HEK293T (cell line): ENCODE results near the gene ALAS2.

ENCODE experiments used
- ARNT ChIP-seq: fragments of 450-650 bp; IDR thresholded peaks from 2 replicates; pipeline ENCODE4 v1.6.1; 2017; ENCODE audit warnings: mild to moderate bottlenecking
- BHLHE40 ChIP-seq: fragments of 450-650 bp; IDR thresholded peaks from 2 replicates; pipeline ENCODE4 v1.6.1; 2016; ENCODE audit warnings: mild to moderate bottlenecking, moderate library complexity, borderline replicate concordance
- ELF4 ChIP-seq: fragments of 450-650 bp; IDR thresholded peaks from 2 replicates; pipeline ENCODE4 v1.6.1; 2017; ENCODE audit warnings: antibody characterized with exemption
- FOXA1 ChIP-seq: fragments of 450-650 bp; IDR thresholded peaks from 2 replicates; pipeline ENCODE4 v1.6.1; 2016; ENCODE audit warnings: mild to moderate bottlenecking
- FOXK2 ChIP-seq: fragments of 450-650 bp; IDR thresholded peaks from 2 replicates; pipeline ENCODE4 v1.6.1; 2016; ENCODE audit warnings: mild to moderate bottlenecking
- FOXM1 ChIP-seq: fragments of 450-650 bp; IDR thresholded peaks from 2 replicates; pipeline ENCODE4 v1.6.1; 2017; ENCODE audit warnings: mild to moderate bottlenecking, borderline replicate concordance
- L3MBTL2 ChIP-seq: fragments of 450-650 bp; conservative IDR thresholded peaks from 2 replicates; pipeline ENCODE4 v1.6.1; 2016; ENCODE audit warnings: mild to moderate bottlenecking
- NFRKB ChIP-seq: fragments of 450-650 bp; IDR thresholded peaks from 2 replicates; pipeline ENCODE4 v1.6.1; 2016; ENCODE audit warnings: mild to moderate bottlenecking, moderate library complexity
- SP1 ChIP-seq: fragments of 450-650 bp; IDR thresholded peaks from 2 replicates; pipeline ENCODE4 v1.6.1; 2017
- SUZ12 ChIP-seq: fragments of 450-650 bp; IDR thresholded peaks from 2 replicates; pipeline ENCODE4 v1.6.1; 2016; ENCODE audit warnings: mild to moderate bottlenecking
- TARDBP ChIP-seq: fragments of 450-650 bp; IDR thresholded peaks from 2 replicates; pipeline ENCODE4 v1.6.1; 2016
- ZNF384 ChIP-seq: fragments of 450-650 bp; IDR thresholded peaks from 2 replicates; pipeline ENCODE4 v1.6.1; 2016
- TF ChIP-seq, protein P1 (sequence below): fragments of 450-650 bp; IDR thresholded peaks from 2 replicates; pipeline ENCODE4 v1.6.1; 2016

DNA sequence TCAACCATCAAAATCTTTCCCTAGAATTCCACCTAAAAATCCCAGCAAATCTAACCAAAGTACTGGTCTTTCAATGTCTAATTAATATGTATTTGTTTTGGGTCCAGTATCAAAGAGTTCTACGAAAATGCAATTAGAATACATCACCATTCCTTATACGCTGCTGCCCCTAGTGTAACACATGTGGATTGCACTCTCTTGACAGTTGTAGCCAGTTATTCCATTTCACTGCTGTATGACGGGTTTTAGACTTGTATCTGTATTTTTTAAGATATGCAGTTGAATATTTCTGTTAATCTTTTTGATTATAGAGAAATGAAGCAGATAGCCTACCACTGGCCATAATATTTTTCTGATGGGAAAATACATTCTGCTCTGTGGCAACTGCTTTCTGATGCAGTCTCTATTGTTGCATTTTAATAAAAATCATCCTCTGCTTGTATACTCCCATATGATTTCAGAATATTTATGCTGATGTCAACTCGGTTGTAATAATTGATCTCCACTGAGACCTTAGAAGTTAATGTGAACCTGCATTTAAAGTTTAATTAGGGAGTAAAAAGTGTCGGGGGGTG, 27.0 kb upstream of the ALAS2 start:
- TF ChIP-seq ARNT (no peak), BHLHE40 (no peak), FOXA1 (no peak), FOXM1 (no peak), SUZ12 (no peak), TARDBP (no peak), SP1 (no peak), ZNF384 (no peak), L3MBTL2 (no peak), FOXK2 (no peak), NFRKB (no peak), ELF4 (no peak)
- TF ChIP-seq, protein P1, sequence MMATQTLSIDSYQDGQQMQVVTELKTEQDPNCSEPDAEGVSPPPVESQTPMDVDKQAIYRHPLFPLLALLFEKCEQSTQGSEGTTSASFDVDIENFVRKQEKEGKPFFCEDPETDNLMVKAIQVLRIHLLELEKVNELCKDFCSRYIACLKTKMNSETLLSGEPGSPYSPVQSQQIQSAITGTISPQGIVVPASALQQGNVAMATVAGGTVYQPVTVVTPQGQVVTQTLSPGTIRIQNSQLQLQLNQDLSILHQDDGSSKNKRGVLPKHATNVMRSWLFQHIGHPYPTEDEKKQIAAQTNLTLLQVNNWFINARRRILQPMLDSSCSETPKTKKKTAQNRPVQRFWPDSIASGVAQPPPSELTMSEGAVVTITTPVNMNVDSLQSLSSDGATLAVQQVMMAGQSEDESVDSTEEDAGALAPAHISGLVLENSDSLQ, result no peak
